DND-41 (cell line): ENCODE results near the gene MARK4.

Source experiments
- ATAC-seq: fragments of 200-7000 bp; cut with Tn5 transposase; 3 replicates; pipeline ENCODE4 v1.9.1; 2021; ENCODE audit warnings: low read depth; ENCODE audit not compliant: insufficient read depth
- DNase-seq: peaks from one replicate; pipeline ENCODE4 v3.0.0-alpha.2; 2020
- H2AFZ ChIP-seq: 2 replicates; pipeline ENCODE4 v1.6.0; 2012; ENCODE audit warnings: low read depth, low read length
- H3K27ac ChIP-seq: 2 replicates; pipeline ENCODE4 v1.5.1; 2012; ENCODE audit warnings: low read length, inconsistent platforms
- H3K27me3 ChIP-seq: fragments of 200-600 bp; sonication (generic); 2 replicates; pipeline ENCODE4 v1.6.0; 2012; ENCODE audit warnings: low read length, mild to moderate bottlenecking, inconsistent platforms; ENCODE audit not compliant: insufficient read depth, poor library complexity
- H3K36me3 ChIP-seq: 2 replicates; pipeline ENCODE4 v1.5.1; 2012; ENCODE audit warnings: low read length, inconsistent platforms; ENCODE audit not compliant: insufficient read depth
- H3K4me1 ChIP-seq: 2 replicates; pipeline ENCODE4 v1.5.1; 2012; ENCODE audit warnings: mild to moderate bottlenecking, low read length; ENCODE audit not compliant: insufficient read depth
- H3K4me2 ChIP-seq: 2 replicates; pipeline ENCODE4 v1.6.0; 2012; ENCODE audit warnings: mild to moderate bottlenecking, moderate library complexity, low read length, inconsistent platforms; ENCODE audit not compliant: insufficient read depth
- H3K4me3 ChIP-seq, 2 experiments: fragments of 200-600 bp in 1 of 2; shearing (Covaris generic) in 1 of 2; 2 replicates each; pipeline ENCODE4 v1.5.1; 2012 to 2016; ENCODE audit warnings: inconsistent platforms in 2 of 2, low read length in 2 of 2, mild to moderate bottlenecking in 2 of 2, low read depth in 1 of 2, moderate library complexity in 1 of 2
- H3K79me2 ChIP-seq: 2 replicates; pipeline ENCODE4 v1.6.0; 2012; ENCODE audit warnings: low read length, inconsistent platforms; ENCODE audit not compliant: insufficient read depth
- H3K9ac ChIP-seq: 2 replicates; pipeline ENCODE4 v1.6.0; 2012; ENCODE audit warnings: low read depth, mild to moderate bottlenecking, inconsistent platforms, low read length, moderate library complexity
- H3K9me3 ChIP-seq: 2 replicates; pipeline ENCODE4 v1.5.1; 2012; ENCODE audit warnings: low read length, moderate library complexity, mild to moderate bottlenecking, inconsistent platforms; ENCODE audit not compliant: insufficient read depth, severe bottlenecking
- H4K20me1 ChIP-seq: 2 replicates; pipeline ENCODE4 v1.6.0; 2012; ENCODE audit warnings: low read length; ENCODE audit not compliant: insufficient read depth
- CTCF ChIP-seq: IDR thresholded peaks from 2 replicates; pipeline ENCODE4 v1.5.1; 2012; ENCODE audit warnings: borderline replicate concordance, low read length, moderate library complexity, mild to moderate bottlenecking; ENCODE audit not compliant: poor library complexity, severe bottlenecking; ENCODE audit errors: extremely low read depth
- EZH2 ChIP-seq: IDR thresholded peaks from 3 replicates; pipeline ENCODE4 v1.6.1; 2012; ENCODE audit warnings: borderline replicate concordance, low read depth, mild to moderate bottlenecking, moderate library complexity, low read length, inconsistent platforms; ENCODE audit not compliant: severe bottlenecking

The MARK4 gene

GRCh38 chr19:45342911-45343310 lies 91.8 kb downstream of the MARK4 start:
- Histone ChIP-seq H3K36me3 (no peaks in the 10 kb centered on the region), H3K4me2 (no peak overlapping the region), H3K79me2 (no peaks in the 10 kb centered on the region), H4K20me1 (no peaks in the 10 kb centered on the region), H2AFZ (no peak overlapping the region), H3K4me1 (peaks cover 5% of the 10 kb centered on the region; the same call in 1 of the 2 replicates), H3K27ac (no peak overlapping the region), H3K9me3 (no peaks in the 10 kb centered on the region), H3K9ac (no peak overlapping the region), H3K27me3 (no peaks in the 10 kb centered on the region), H3K4me3 (no peak overlapping the region)
- DNase-seq (no peak), ATAC-seq (no peak)
- no peak for TF ChIP-seq CTCF
- TF ChIP-seq EZH2, result no peak

GRCh38 chr19:45344621-45345505 lies 93.8 kb downstream of the MARK4 start:
- Histone ChIP-seq H3K27ac (no peak overlapping the region), H3K9me3 (no peaks in the 10 kb centered on the region), H3K4me1 (no peaks in the 10 kb centered on the region), H3K4me2 (no peak overlapping the region), H3K27me3 (no peaks in the 10 kb centered on the region), H3K4me3 (no peak overlapping the region), H3K36me3 (no peaks in the 10 kb centered on the region; the same call in 1 of the 2 replicates), H3K79me2 (no peaks in the 10 kb centered on the region), H2AFZ (no peak overlapping the region), H3K9ac (no peak overlapping the region), H4K20me1 (no peaks in the 10 kb centered on the region)
- ATAC-seq, result no peak
- TF ChIP-seq CTCF, result no peak
- TF ChIP-seq EZH2, result no peak
- DNase-seq, result no peak

- Histone ChIP-seq H3K27ac (no peak overlapping the region), H3K79me2 (no peaks in the 10 kb centered on the region), H4K20me1 (no peaks in the 10 kb centered on the region), H3K9ac (no peak overlapping the region), H3K4me1 (no peaks in the 10 kb centered on the region), H3K36me3 (peaks cover 3% of the 10 kb centered on the region; the same call in 1 of the 2 replicates), H3K27me3 (no peaks in the 10 kb centered on the region), H3K4me3 (no peak overlapping the region), H2AFZ (no peak overlapping the region), H3K9me3 (no peaks in the 10 kb centered on the region), H3K4me2 (no peak overlapping the region)
- no peak for DNase-seq
- no peak for TF ChIP-seq CTCF
- TF ChIP-seq EZH2, result no peak
- no peak for ATAC-seq
Measured at GRCh38 chr19:45345506-45345860, 94.4 kb downstream of the MARK4 start.
